HG02870 (cell line): ENCODE measurements around the gene SH2D3C.

Source experiments
- ATAC-seq: cut with Tn5 transposase; IDR thresholded peaks from one replicate; pipeline ENCODE4 v1.9.1; 2021; ENCODE audit warnings: mild to moderate bottlenecking, moderate library complexity; ENCODE audit not compliant: unreplicated experiment

SH2D3C gene

GRCh38 chr9:127703289-127703946 is 75.0 kb downstream of the SH2D3C start:
- no peak for ATAC-seq

- no peak for ATAC-seq
Measured at GRCh38 chr9:127700594-127701255, 77.7 kb downstream of the SH2D3C start.

- no peak for ATAC-seq
Measured at GRCh38 chr9:127700140-127700539, 78.3 kb downstream of the SH2D3C start.

- ATAC-seq = peak; percentile 55
Measured at GRCh38 chr9:127698985-127699670, 79.3 kb downstream of the SH2D3C start.

- no peak for ATAC-seq
Measured at GRCh38 chr9:127698386-127698785, 80.1 kb downstream of the SH2D3C start.

- no peak for ATAC-seq
Measured at GRCh38 chr9:127697575-127697974, 80.9 kb downstream of the SH2D3C start.

- ATAC-seq = no peak
Measured at GRCh38 chr9:127694890-127695720, 83.4 kb downstream of the SH2D3C start.

GRCh38 chr9:127693697-127694096 is 84.8 kb downstream of the SH2D3C start:
- ATAC-seq = no peak

- ATAC-seq = no peak
Measured at GRCh38 chr9:127693143-127693542, 85.3 kb downstream of the SH2D3C start.

GRCh38 chr9:127692071-127692470 is 86.4 kb downstream of the SH2D3C start:
- no peak for ATAC-seq

GRCh38 chr9:127690735-127691134 is 87.7 kb downstream of the SH2D3C start:
- no peak for ATAC-seq

GRCh38 chr9:127689329-127690000 is 89.0 kb downstream of the SH2D3C start:
- no peak for ATAC-seq
